Inflammatory macrophage (primary cell): ENCODE results near the gene GIMAP6.
A peak's percentile ranks its signal among the peaks of the same experiment; 100 is the strongest.
"Not testable (repeated sequence)": the region's sequence is repeated elsewhere in the genome, so short reads cannot be mapped to it uniquely, and the experiment has no call there.

Experiments used
- DNase-seq, 2 donors: peaks; one replicate each; pipeline ENCODE4 v3.0.0-alpha.2; 2020 to 2022

The GIMAP6 gene

GRCh38 chr7:150645259-150646020, 13.3 kb upstream of the GIMAP6 start:
- no peak for DNase-seq

GRCh38 chr7:150642926-150643325, 10.7 kb upstream of the GIMAP6 start:
- DNase-seq = no peak

GRCh38 chr7:150641854-150642253, 9.7 kb upstream of the GIMAP6 start:
- DNase-seq = no peak

GRCh38 chr7:150633926-150634325, 1.7 kb upstream of the GIMAP6 start:
- DNase-seq = no peak

GRCh38 chr7:150631084-150631826, 930 bp downstream of the GIMAP6 start:
- peak in 1 of 2 donors; percentile 2 for DNase-seq

- DNase-seq = no peak
Measured at GRCh38 chr7:150629347-150629746, 2.8 kb downstream of the GIMAP6 start.

- DNase-seq = no peak
Measured at GRCh38 chr7:150627959-150628358, 4.2 kb downstream of the GIMAP6 start.

- DNase-seq = no peak
Measured at GRCh38 chr7:150626696-150627095, 5.5 kb downstream of the GIMAP6 start.

GRCh38 chr7:150621376-150621775, 10.8 kb downstream of the GIMAP6 start:
- no peak for DNase-seq

- DNase-seq = no peak
Measured at GRCh38 chr7:150620617-150621371, 11.4 kb downstream of the GIMAP6 start.

GRCh38 chr7:150620061-150620460, 12.1 kb downstream of the GIMAP6 start:
- DNase-seq = no peak

GRCh38 chr7:150615221-150615755, 16.9 kb downstream of the GIMAP6 start:
- not testable (repeated sequence) for DNase-seq

- not testable (repeated sequence) for DNase-seq
Measured at GRCh38 chr7:150614426-150614825, 17.8 kb downstream of the GIMAP6 start.

- no peak for DNase-seq
Measured at GRCh38 chr7:150613880-150614279, 18.3 kb downstream of the GIMAP6 start.

- DNase-seq = no peak
Measured at GRCh38 chr7:150612925-150613324, 19.3 kb downstream of the GIMAP6 start.

- no peak for DNase-seq
Measured at GRCh38 chr7:150610233-150610632, 22.0 kb downstream of the GIMAP6 start.

- not testable (repeated sequence) for DNase-seq
Measured at GRCh38 chr7:150603600-150603999, 28.6 kb downstream of the GIMAP6 start.

- DNase-seq = no peak
Measured at GRCh38 chr7:150595361-150595760, 36.8 kb downstream of the GIMAP6 start.

- DNase-seq = no peak
Measured at GRCh38 chr7:150594805-150595204, 37.4 kb downstream of the GIMAP6 start.

GRCh38 chr7:150587551-150587950, 44.6 kb downstream of the GIMAP6 start:
- DNase-seq = no peak

GRCh38 chr7:150586785-150587152, 45.4 kb downstream of the GIMAP6 start:
- peak; percentile 57 to 83 for DNase-seq

- peak; percentile 70 to 85 for DNase-seq
Measured at GRCh38 chr7:150586068-150586784, 46.0 kb downstream of the GIMAP6 start.
